ENCODE results near the gene GRIA2. TPM values are rescaled to one million over a fixed set of nuclear protein-coding genes. Genes with fewer than 3 reads are reported as not detected.

Gene GRIA2
- total RNA-seq, 1 donor from 2014 or later: not detected

- DNase-seq (no peak), ATAC-seq (ENCODE audit: low read depth) (no peak)
- Mint-ChIP-seq H3K27ac (no peak overlapping the region), H3K9me3 (peaks cover 2% of the 10 kb centered on the region), H3K36me3 (ENCODE audit: low read depth) (no peaks in the 10 kb centered on the region), H3K4me1 (no peaks in the 10 kb centered on the region), H3K27me3 (no peaks in the 10 kb centered on the region), H3K4me3 (no peak overlapping the region)
- TF ChIP-seq, protein P1, sequence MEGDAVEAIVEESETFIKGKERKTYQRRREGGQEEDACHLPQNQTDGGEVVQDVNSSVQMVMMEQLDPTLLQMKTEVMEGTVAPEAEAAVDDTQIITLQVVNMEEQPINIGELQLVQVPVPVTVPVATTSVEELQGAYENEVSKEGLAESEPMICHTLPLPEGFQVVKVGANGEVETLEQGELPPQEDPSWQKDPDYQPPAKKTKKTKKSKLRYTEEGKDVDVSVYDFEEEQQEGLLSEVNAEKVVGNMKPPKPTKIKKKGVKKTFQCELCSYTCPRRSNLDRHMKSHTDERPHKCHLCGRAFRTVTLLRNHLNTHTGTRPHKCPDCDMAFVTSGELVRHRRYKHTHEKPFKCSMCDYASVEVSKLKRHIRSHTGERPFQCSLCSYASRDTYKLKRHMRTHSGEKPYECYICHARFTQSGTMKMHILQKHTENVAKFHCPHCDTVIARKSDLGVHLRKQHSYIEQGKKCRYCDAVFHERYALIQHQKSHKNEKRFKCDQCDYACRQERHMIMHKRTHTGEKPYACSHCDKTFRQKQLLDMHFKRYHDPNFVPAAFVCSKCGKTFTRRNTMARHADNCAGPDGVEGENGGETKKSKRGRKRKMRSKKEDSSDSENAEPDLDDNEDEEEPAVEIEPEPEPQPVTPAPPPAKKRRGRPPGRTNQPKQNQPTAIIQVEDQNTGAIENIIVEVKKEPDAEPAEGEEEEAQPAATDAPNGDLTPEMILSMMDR (IDR thresholded peaks at IDR 0.05): no peak
- POLR2A ChIA-PET: no interaction called here
- intact Hi-C loops (cut with micrococcal nuclease): no loop called here
- CTCF ChIA-PET: no interaction called here
Measured at GRCh38 chr4:157312702-157313101, 92.2 kb downstream of the GRIA2 start.

DNA sequence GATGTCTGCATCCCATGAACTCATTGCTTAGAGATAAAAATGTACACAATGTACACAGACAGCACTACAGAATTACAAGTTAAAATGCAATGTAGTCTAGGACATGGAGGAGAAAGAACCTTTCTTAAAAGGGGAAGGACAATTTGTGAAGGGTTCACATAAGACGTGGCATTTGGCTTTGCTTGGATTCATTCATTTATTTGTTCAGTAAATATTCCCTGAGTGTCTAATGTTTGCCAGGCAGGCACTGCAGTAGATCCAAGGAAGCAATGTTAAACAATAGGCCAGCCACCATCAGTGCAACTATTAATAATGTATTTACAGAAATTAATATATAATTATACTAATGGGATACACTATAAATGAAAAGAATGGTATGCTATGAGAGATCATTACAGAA is 94.4 kb downstream of the GRIA2 start:
- Mint-ChIP-seq H3K27ac (no peak overlapping the region), H3K9me3 (peaks cover 2% of the 10 kb centered on the region), H3K27me3 (no peaks in the 10 kb centered on the region), H3K4me3 (no peak overlapping the region), H3K4me1 (no peaks in the 10 kb centered on the region), H3K36me3 (ENCODE audit: low read depth) (no peaks in the 10 kb centered on the region)
- ATAC-seq (ENCODE audit: low read depth) (no peak), DNase-seq (no peak)
- TF ChIP-seq, protein P1 (IDR thresholded peaks at IDR 0.05): no peak
- intact Hi-C loops (cut with micrococcal nuclease): no loop called here
- POLR2A ChIA-PET: no interaction called here
- CTCF ChIA-PET: no interaction called here

DNA sequence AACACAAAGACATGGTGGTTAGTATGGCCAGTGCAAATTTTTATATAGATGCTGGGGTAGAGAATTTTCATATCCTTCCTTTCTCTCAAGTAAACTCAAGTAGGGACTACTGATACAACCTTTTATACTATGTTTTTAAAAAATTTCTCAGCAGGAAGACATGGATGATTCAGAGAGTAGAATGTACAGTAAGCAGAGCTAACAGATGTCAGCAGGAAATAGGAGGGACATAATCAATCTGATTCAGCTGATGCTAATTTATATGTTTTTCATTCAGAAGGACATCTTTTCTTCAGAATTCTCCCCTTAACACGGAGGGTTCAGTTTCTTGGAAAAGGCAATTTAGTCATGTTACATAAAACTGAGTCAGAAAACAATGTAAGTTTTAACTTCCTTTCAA is 95.4 kb downstream of the GRIA2 start:
- no peaks in the 10 kb centered on the region for H3K27me3 Mint-ChIP-seq

DNA sequence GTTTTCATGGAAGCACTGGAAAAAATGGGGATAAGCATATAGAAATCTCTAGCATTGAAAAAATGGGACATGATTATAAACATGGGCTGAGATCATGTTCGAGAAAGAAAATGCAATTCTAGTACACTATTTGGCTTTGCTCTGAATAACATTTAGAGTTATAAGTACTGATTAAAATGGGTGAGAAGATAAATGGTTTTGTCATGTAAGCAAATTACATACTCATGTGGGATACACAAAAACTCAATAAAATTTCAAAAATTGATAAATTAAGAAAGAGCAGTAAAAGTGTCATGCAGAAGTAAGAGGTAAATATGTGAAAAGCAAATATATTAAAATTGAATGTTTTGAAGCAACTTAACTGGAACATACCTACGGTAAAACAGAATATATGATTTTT is 99.6 kb downstream of the GRIA2 start:
- Mint-ChIP-seq H3K36me3 (ENCODE audit: low read depth) (no peaks in the 10 kb centered on the region), H3K27ac (no peak overlapping the region), H3K4me1 (no peaks in the 10 kb centered on the region), H3K9me3 (peaks cover 3% of the 10 kb centered on the region), H3K27me3 (no peaks in the 10 kb centered on the region), H3K4me3 (no peak overlapping the region)
- ATAC-seq (ENCODE audit: low read depth): no peak
- CTCF ChIA-PET: no interaction called here
- intact Hi-C loops (cut with micrococcal nuclease): no loop called here
- POLR2A ChIA-PET: no interaction called here
- no peak for DNase-seq
- TF ChIP-seq, protein P1 (IDR thresholded peaks at IDR 0.05): no peak

More for the DNA sequence above, 95.4 kb downstream of the GRIA2 start:
- Mint-ChIP-seq H3K4me1 (no peaks in the 10 kb centered on the region), H3K4me3 (no peak overlapping the region), H3K9me3 (peaks cover 2% of the 10 kb centered on the region), H3K27ac (no peak overlapping the region), H3K36me3 (ENCODE audit: low read depth) (no peaks in the 10 kb centered on the region)
- ChIA-PET POLR2A (no interaction called here), CTCF (no interaction called here)
- DNase-seq (no peak), ATAC-seq (ENCODE audit: low read depth) (no peak)
- TF ChIP-seq, protein P1 (IDR thresholded peaks at IDR 0.05): no peak
- intact Hi-C loops (cut with micrococcal nuclease): no loop called here

- Mint-ChIP-seq H3K27me3 (no peaks in the 10 kb centered on the region), H3K9me3 (peaks cover 8% of the 10 kb centered on the region)
Measured at GRCh38 chr4:157327666-157328065, 107.1 kb downstream of the GRIA2 start.

More at GRCh38 chr4:157327666-157328065, 107.1 kb downstream of the GRIA2 start:
- CTCF ChIA-PET: no interaction called here
- intact Hi-C loops (cut with micrococcal nuclease): no loop called here
- Mint-ChIP-seq H3K27ac (no peak overlapping the region), H3K4me3 (no peak overlapping the region), H3K4me1 (no peaks in the 10 kb centered on the region), H3K36me3 (ENCODE audit: low read depth) (no peaks in the 10 kb centered on the region)
- TF ChIP-seq, protein P1 (IDR thresholded peaks at IDR 0.05): no peak
- no peak for ATAC-seq (ENCODE audit: low read depth)
- POLR2A ChIA-PET: no interaction called here
- DNase-seq: no peak
